Activated CD4-positive, alpha-beta T cell treated with anti-CD3 and anti-CD28 coated beads, Interleukin-2, amount 50 U/mL, for 4 hours (primary cell): Measurements from ENCODE around the gene SLAMF7.
"Not testable (repeated sequence)": the region's sequence is repeated elsewhere in the genome, so short reads cannot be mapped to it uniquely, and the experiment has no call there.

ENCODE experiments used
- DNase-seq, 2 experiments: peaks; one replicate each; pipeline ENCODE4 v3.0.0-alpha.2; 2020

SLAMF7 gene, protein sequence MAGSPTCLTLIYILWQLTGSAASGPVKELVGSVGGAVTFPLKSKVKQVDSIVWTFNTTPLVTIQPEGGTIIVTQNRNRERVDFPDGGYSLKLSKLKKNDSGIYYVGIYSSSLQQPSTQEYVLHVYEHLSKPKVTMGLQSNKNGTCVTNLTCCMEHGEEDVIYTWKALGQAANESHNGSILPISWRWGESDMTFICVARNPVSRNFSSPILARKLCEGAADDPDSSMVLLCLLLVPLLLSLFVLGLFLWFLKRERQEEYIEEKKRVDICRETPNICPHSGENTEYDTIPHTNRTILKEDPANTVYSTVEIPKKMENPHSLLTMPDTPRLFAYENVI

GRCh38 chr1:160739098-160739511 lies at the start of gene SLAMF7:
SLAMF7 (plus strand) TSS chr1:160739247; CDS start chr1:160739302, 55 bp downstream.
- DNase-seq = no peak

DNA sequence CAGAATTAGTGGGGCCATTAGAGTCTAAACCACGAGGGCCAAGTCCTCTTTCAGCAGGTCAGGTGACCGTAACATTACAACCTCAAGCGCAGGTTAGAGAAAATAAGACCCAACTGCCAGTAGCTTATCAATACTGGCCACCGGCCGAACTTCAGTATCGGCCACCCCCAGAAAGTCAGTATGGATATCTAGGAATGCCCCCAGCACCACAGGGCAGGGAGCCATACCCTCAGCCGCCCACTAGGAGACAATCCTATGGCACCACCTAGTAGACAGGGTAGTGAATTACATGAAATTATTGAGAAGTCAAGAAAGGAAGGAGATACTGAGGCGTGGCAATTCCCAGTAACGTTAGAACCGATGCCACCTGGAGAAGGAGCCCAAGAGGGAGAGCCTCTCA lies 46.7 kb upstream of the SLAMF7 start:
- DNase-seq = not testable (repeated sequence)

- DNase-seq = no peak
Observed at GRCh38 chr1:160702100-160702499, 36.9 kb upstream of the SLAMF7 start.

DNA sequence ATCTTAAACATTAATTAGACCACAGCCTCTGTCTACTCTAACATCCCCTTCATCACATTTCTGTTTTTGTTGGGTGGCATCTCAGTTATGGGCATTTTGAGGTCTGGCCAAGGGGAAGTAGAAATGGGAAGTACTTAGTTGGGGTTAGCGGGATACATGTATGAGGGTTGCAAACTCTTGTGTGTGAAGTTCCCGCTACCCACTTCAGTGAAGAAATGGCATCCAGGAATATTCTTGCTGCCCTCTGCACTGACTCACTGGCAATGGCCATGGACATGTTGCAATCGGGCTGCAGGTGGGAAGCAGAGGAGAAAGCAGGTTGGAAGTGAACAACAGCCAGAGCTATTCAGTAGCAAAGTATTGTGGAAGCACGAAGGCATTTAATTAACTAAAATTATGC lies 34.8 kb upstream of the SLAMF7 start:
- no peak for DNase-seq

DNA sequence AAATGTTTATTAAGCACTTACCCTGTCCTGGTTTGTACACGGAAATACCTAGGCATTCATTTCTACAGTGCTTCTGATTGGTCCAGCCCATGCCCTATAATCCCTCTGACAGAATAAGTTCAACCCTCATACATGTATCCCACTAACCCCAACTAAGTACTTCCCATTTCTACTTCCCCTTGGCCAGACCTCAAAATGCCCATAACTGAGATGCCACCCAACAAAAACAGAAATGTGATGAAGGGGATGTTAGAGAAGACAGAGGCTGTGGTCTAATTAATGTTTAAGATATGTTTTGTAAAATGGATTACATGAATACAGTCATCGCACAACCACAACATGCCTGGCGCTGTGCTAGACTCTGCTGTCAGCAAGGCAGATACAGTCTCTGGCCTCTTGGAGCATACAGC lies 33.8 kb upstream of the SLAMF7 start:
- not testable (repeated sequence) for DNase-seq

GRCh38 chr1:160705742-160706141 lies 33.3 kb upstream of the SLAMF7 start:
- DNase-seq = no peak

GRCh38 chr1:160706526-160707235 lies 32.4 kb upstream of the SLAMF7 start:
- DNase-seq = no peak

DNA sequence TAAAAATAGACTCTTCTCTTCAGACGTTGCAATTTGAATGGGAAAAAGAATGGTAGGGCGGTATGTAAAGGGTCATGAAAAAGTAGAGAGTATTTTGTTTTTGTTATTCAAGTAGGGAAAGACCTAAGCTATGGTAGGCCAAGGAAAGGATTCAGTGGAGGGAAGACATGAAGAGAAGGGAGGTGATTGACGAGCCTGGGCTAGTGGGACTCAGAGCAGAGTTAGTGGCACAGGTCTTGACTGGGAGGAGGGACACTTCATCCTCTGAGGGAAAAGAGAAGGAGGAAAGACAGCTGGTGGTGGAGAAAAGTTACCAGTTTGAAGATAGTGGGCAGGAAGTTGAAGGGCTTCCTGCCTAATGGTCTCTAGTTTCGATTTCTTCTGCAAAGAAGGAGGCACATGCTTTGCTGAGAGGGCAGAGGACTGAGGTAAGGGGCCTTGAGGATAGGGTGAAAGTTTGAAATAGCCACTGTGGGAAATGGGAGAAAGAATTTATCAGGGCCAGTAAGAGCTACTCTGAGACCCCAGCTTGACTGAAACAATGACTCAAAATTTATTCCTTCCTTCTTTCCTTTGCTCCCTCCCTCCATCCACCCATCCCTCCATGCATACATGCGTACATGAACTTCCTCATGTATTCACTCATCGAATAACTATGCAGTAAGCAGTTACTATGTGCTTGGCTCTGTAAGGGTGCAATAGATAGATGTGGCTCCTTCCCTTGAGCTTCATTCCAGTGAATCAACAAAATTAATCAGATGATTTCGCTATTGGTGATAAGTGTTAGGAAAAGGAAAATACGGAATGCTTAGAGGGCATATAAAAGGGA lies 31.6 kb upstream of the SLAMF7 start:
- DNase-seq = no peak

- DNase-seq = no peak
Observed at GRCh38 chr1:160708118-160708517, 30.9 kb upstream of the SLAMF7 start.

- DNase-seq = peak in 1 of 2 experiments; percentile 21
Observed at GRCh38 chr1:160708801-160709200, 30.2 kb upstream of the SLAMF7 start.

GRCh38 chr1:160709715-160710114 lies 29.3 kb upstream of the SLAMF7 start:
- DNase-seq = no peak

- no peak for DNase-seq
Observed at GRCh38 chr1:160710517-160711252, 28.4 kb upstream of the SLAMF7 start.

- DNase-seq = no peak
Observed at GRCh38 chr1:160711276-160711601, 27.8 kb upstream of the SLAMF7 start.

GRCh38 chr1:160711602-160712311 lies 27.3 kb upstream of the SLAMF7 start, which contains the start of gene CD48:
CD48 (minus strand) TSS chr1:160711822; CDS start chr1:160711763, 59 bp downstream.
- DNase-seq = peak; percentile 30 to 33

- DNase-seq = peak in 1 of 2 experiments; percentile 21
Observed at GRCh38 chr1:160712525-160713080, 26.4 kb upstream of the SLAMF7 start.

- no peak for DNase-seq
Observed at GRCh38 chr1:160713161-160713560, 25.9 kb upstream of the SLAMF7 start.

DNA sequence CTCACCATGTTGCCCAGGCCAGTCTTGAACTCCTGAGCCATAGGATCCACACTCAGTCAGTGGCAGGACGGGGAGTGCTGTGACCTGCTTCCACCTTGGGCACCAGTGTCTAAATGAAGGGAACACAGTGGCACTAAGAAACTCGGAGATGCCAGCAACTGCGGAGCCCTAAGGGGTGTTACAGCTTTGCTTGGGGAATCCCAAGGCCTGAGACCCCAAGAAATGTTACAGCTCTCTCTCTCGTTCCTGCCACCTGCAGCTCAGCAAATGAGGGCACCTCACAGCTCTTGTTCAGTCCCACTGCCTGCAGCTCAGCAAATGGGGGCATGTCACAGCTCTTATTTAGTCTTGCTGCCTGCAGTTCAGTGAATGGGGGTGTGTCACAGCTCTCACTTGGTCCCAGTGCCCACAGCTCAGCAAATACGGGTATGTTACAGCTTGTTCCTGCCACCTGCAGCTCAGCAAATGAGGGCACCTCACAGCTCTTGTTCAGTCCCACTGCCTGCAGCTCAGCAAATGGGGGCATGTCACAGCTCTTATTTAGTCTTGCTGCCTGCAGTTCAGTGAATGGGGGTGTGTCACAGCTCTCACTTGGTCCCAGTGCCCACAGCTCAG lies 24.9 kb upstream of the SLAMF7 start:
- not testable (repeated sequence) for DNase-seq

DNA sequence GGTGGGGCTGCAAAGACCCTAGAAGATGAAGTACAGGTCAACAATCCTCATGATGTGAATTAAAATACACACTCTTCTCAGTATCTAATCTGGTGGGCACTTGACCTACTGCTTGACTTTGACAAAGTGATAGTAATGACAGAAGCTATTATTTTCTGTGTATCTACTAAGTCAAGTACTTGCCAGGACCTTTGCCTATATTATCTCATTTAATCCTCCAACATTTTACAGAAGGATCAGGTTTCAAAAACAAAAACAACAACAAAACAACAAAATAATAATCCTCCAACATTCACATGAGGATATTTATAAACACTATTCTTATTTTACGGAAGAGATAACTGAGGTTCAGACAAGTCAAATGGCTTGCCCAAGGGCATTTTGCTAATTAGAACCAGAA lies 23.0 kb upstream of the SLAMF7 start:
- no peak for DNase-seq

- no peak for DNase-seq
Observed at GRCh38 chr1:160717306-160717705, 21.7 kb upstream of the SLAMF7 start.

GRCh38 chr1:160718210-160718609 lies 20.8 kb upstream of the SLAMF7 start:
- no peak for DNase-seq
